Hepatic stellate cell (primary cell): ENCODE measurements around the gene TGM3.
"Not testable (repeated sequence)": the region's sequence is repeated elsewhere in the genome, so short reads cannot be mapped to it uniquely, and the experiment has no call there.

ENCODE experiments used
- DNase-seq: peaks from one replicate; pipeline ENCODE4 v3.0.0; 2011; ENCODE audit warnings: low spot score

TGM3 gene

GRCh38 chr20:2295886-2296515, at the start of gene TGM3:
TSS of gene TGM3 (plus strand) at chr20:2296001. CDS start at chr20:2296064, 63 bp downstream.
- DNase-seq = no peak

- DNase-seq = no peak
Measured at GRCh38 chr20:2246069-2246491, 49.7 kb upstream of the TGM3 start.

GRCh38 chr20:2248837-2249236, 47.0 kb upstream of the TGM3 start:
- no peak for DNase-seq

- no peak for DNase-seq
Measured at GRCh38 chr20:2249935-2250334, 45.9 kb upstream of the TGM3 start.

GRCh38 chr20:2252419-2252997, 43.3 kb upstream of the TGM3 start:
- no peak for DNase-seq

- DNase-seq = no peak
Measured at GRCh38 chr20:2253256-2253655, 42.5 kb upstream of the TGM3 start.

GRCh38 chr20:2254333-2254732, 41.5 kb upstream of the TGM3 start:
- DNase-seq = no peak

- no peak for DNase-seq
Measured at GRCh38 chr20:2255926-2256531, 39.8 kb upstream of the TGM3 start.

- DNase-seq = no peak
Measured at GRCh38 chr20:2259731-2260130, 36.1 kb upstream of the TGM3 start.

- no peak for DNase-seq
Measured at GRCh38 chr20:2260250-2260649, 35.6 kb upstream of the TGM3 start.

- no peak for DNase-seq
Measured at GRCh38 chr20:2261046-2261485, 34.7 kb upstream of the TGM3 start.

- no peak for DNase-seq
Measured at GRCh38 chr20:2261629-2262028, 34.2 kb upstream of the TGM3 start.

- no peak for DNase-seq
Measured at GRCh38 chr20:2264118-2264517, 31.7 kb upstream of the TGM3 start.

- DNase-seq = not testable (repeated sequence)
Measured at GRCh38 chr20:2264621-2265374, 31.0 kb upstream of the TGM3 start.

- no peak for DNase-seq
Measured at GRCh38 chr20:2273634-2274302, 22.0 kb upstream of the TGM3 start.

- no peak for DNase-seq
Measured at GRCh38 chr20:2276015-2276414, 19.8 kb upstream of the TGM3 start.

GRCh38 chr20:2279253-2279779, 16.5 kb upstream of the TGM3 start:
- no peak for DNase-seq

GRCh38 chr20:2280082-2280481, 15.7 kb upstream of the TGM3 start:
- no peak for DNase-seq

GRCh38 chr20:2281563-2281962, 14.2 kb upstream of the TGM3 start:
- DNase-seq = no peak

GRCh38 chr20:2282181-2282580, 13.6 kb upstream of the TGM3 start:
- no peak for DNase-seq

GRCh38 chr20:2283706-2284423, 11.9 kb upstream of the TGM3 start:
- no peak for DNase-seq
